ENCODE measurements around the gene SIDT2. TPM values are rescaled to one million over a fixed set of nuclear protein-coding genes. Genes with fewer than 3 reads are reported as not detected.
A peak's percentile ranks its signal among the peaks of the same experiment; 100 is the strongest.

SIDT2 gene
- polyA plus RNA-seq, 1 experiment: 32.5 TPM

GRCh38 chr11:117225553-117226170, 47.1 kb downstream of the SIDT2 start:
- no peak for DNase-seq (ENCODE audit: low read depth, low spot score)
- Histone ChIP-seq H3K4me3 (ENCODE audit: low read depth, low read length) (no peak overlapping the region), H3K9me3 (ENCODE audit: control insufficient read depth, insufficient read depth, low read length) (no peaks in the 10 kb centered on the region), H3K27me3 (ENCODE audit: control insufficient read depth, insufficient read depth, low read length) (no peaks in the 10 kb centered on the region), H3K27ac (ENCODE audit: low read depth, low read length) (no peak overlapping the region)
- POLR2A ChIA-PET: interaction anchor here (0.7 to 1.8 kb wide), 4 partner anchors 15 to 434 kb away, joined by 3 to 22 read pairs (median 4); partner anchors contain the start of gene APOA5
- no peak for TF ChIP-seq CTCF (IDR thresholded peaks at IDR 0.05; ENCODE audit: low read depth, low read length)
- CTCF ChIA-PET: interaction anchor here (1.4 to 4.6 kb wide), 14 partner anchors 10 to 493 kb away, joined by 3 to 70 read pairs (median 6); partner anchors contain the start of genes APOA5 and SIDT2

- POLR2A ChIA-PET: interaction anchor here (0.5 to 1.8 kb wide), 4 partner anchors 16 to 435 kb away, joined by 3 to 22 read pairs (median 4); partner anchors contain the start of gene APOA5
- no peaks in the 10 kb centered on the region for H3K27me3 ChIP-seq (ENCODE audit: control insufficient read depth, insufficient read depth, low read length)
These were observed 48.1 kb downstream of the SIDT2 start for GRCh38 chr11:117226388-117227385.

GRCh38 chr11:117228091-117228490, 49.5 kb downstream of the SIDT2 start:
- no peaks in the 10 kb centered on the region for H3K27me3 ChIP-seq (ENCODE audit: control insufficient read depth, insufficient read depth, low read length)
- TF ChIP-seq CTCF (IDR thresholded peaks at IDR 0.05; ENCODE audit: low read depth, low read length): no peak
- peaks cover 3% of the 10 kb centered on the region; the same call in 1 of the 2 replicates for H3K9me3 ChIP-seq (ENCODE audit: control insufficient read depth, insufficient read depth, low read length)
- no peak overlapping the region for H3K4me3 ChIP-seq (ENCODE audit: low read depth, low read length)
- no peak for DNase-seq (ENCODE audit: low read depth, low spot score)
- ChIA-PET CTCF (interaction anchor here (0.6 to 3.7 kb wide), 9 partner anchors 8 to 496 kb away, joined by 3 to 40 read pairs (median 3); partner anchors contain the start of gene APOA5), POLR2A (no interaction called here)
- no peak overlapping the region for H3K27ac ChIP-seq (ENCODE audit: low read depth, low read length)

More at GRCh38 chr11:117226388-117227385, 48.1 kb downstream of the SIDT2 start:
- CTCF ChIA-PET: interaction anchor here (0.6 to 4.6 kb wide), 40 partner anchors 8 to 827 kb away, joined by 3 to 70 read pairs (median 4); partner anchors contain the start of genes APOA5, BACE1, PAFAH1B2 and SIDT2
- TF ChIP-seq CTCF (IDR thresholded peaks at IDR 0.05; ENCODE audit: low read depth, low read length): peak; percentile 79
- Histone ChIP-seq H3K27ac (ENCODE audit: low read depth, low read length) (peak overlapping the region; percentile 11), H3K9me3 (ENCODE audit: control insufficient read depth, insufficient read depth, low read length) (peaks cover 2% of the 10 kb centered on the region; the same call in 1 of the 2 replicates), H3K4me3 (ENCODE audit: low read depth, low read length) (no peak overlapping the region)
- no peak for DNase-seq (ENCODE audit: low read depth, low spot score)

GRCh38 chr11:117229411-117229810, 50.9 kb downstream of the SIDT2 start:
- POLR2A ChIA-PET: no interaction called here
- DNase-seq (ENCODE audit: low read depth, low spot score): no peak
- no peak for TF ChIP-seq CTCF (IDR thresholded peaks at IDR 0.05; ENCODE audit: low read depth, low read length)
- CTCF ChIA-PET: interaction anchor here (1.1 to 2.5 kb wide), 3 partner anchors 8 to 49 kb away, joined by 3 to 19 read pairs (median 16); partner anchors contain the start of gene SIDT2
- Histone ChIP-seq H3K27me3 (ENCODE audit: control insufficient read depth, insufficient read depth, low read length) (no peaks in the 10 kb centered on the region), H3K27ac (ENCODE audit: low read depth, low read length) (no peak overlapping the region), H3K9me3 (ENCODE audit: control insufficient read depth, insufficient read depth, low read length) (peaks cover 3% of the 10 kb centered on the region; the same call in 1 of the 2 replicates), H3K4me3 (ENCODE audit: low read depth, low read length) (no peak overlapping the region)

Measured in AG04450 (cell line).